ENCODE results near the gene ERMP1.
"Not testable (repeated sequence)": the region's sequence is repeated elsewhere in the genome, so short reads cannot be mapped to it uniquely, and the experiment has no call there.

Gene ERMP1

GRCh38 chr9:5786370-5787127, 46.4 kb downstream of the ERMP1 start:
- DNase-seq (ENCODE audit: extremely low read depth in 1 of 2, low read depth in 1 of 2) = no peak

GRCh38 chr9:5784526-5785315, 48.2 kb downstream of the ERMP1 start:
- no peak for DNase-seq (ENCODE audit: extremely low read depth in 1 of 2, low read depth in 1 of 2)

GRCh38 chr9:5783982-5784381, 48.9 kb downstream of the ERMP1 start:
- DNase-seq (ENCODE audit: extremely low read depth in 1 of 2, low read depth in 1 of 2) = no peak

GRCh38 chr9:5783420-5783819, 49.5 kb downstream of the ERMP1 start:
- not testable (repeated sequence) for DNase-seq (ENCODE audit: extremely low read depth in 1 of 2, low read depth in 1 of 2)

- not testable (repeated sequence) for DNase-seq (ENCODE audit: extremely low read depth in 1 of 2, low read depth in 1 of 2)
Measured at GRCh38 chr9:5779705-5780218, 53.2 kb downstream of the ERMP1 start.

- no peak for DNase-seq (ENCODE audit: extremely low read depth in 1 of 2, low read depth in 1 of 2)
Measured at GRCh38 chr9:5778805-5779204, 54.1 kb downstream of the ERMP1 start.

GRCh38 chr9:5773324-5773999, 59.5 kb downstream of the ERMP1 start:
- no peak for DNase-seq (ENCODE audit: extremely low read depth in 1 of 2, low read depth in 1 of 2)

GRCh38 chr9:5767968-5768932, 64.7 kb downstream of the ERMP1 start:
- DNase-seq (ENCODE audit: extremely low read depth in 1 of 2, low read depth in 1 of 2) = no peak

- no peak for DNase-seq (ENCODE audit: extremely low read depth in 1 of 2, low read depth in 1 of 2)
Measured at GRCh38 chr9:5764130-5764868, 68.6 kb downstream of the ERMP1 start.

- DNase-seq (ENCODE audit: extremely low read depth in 1 of 2, low read depth in 1 of 2) = no peak
Measured at GRCh38 chr9:5762421-5762820, 70.5 kb downstream of the ERMP1 start.

GRCh38 chr9:5760338-5760737, 72.6 kb downstream of the ERMP1 start:
- DNase-seq (ENCODE audit: extremely low read depth in 1 of 2, low read depth in 1 of 2) = no peak

- DNase-seq (ENCODE audit: extremely low read depth in 1 of 2, low read depth in 1 of 2) = no peak
Measured at GRCh38 chr9:5756633-5757032, 76.3 kb downstream of the ERMP1 start.

- no peak for DNase-seq (ENCODE audit: extremely low read depth in 1 of 2, low read depth in 1 of 2)
Measured at GRCh38 chr9:5750569-5750968, 82.3 kb downstream of the ERMP1 start.

GRCh38 chr9:5749306-5749705, 83.6 kb downstream of the ERMP1 start:
- no peak for DNase-seq (ENCODE audit: extremely low read depth in 1 of 2, low read depth in 1 of 2)

- DNase-seq (ENCODE audit: extremely low read depth in 1 of 2, low read depth in 1 of 2) = no peak
Measured at GRCh38 chr9:5748438-5748837, 84.5 kb downstream of the ERMP1 start.

- no peak for DNase-seq (ENCODE audit: extremely low read depth in 1 of 2, low read depth in 1 of 2)
Measured at GRCh38 chr9:5743109-5743508, 89.8 kb downstream of the ERMP1 start.

GRCh38 chr9:5736563-5737346, 96.2 kb downstream of the ERMP1 start:
- no peak for DNase-seq (ENCODE audit: extremely low read depth in 1 of 2, low read depth in 1 of 2)

GRCh38 chr9:5735072-5735471, 97.8 kb downstream of the ERMP1 start:
- no peak for DNase-seq (ENCODE audit: extremely low read depth in 1 of 2, low read depth in 1 of 2)

All from activated CD8-positive, alpha-beta memory T cell treated with anti-CD3 and anti-CD28 coated beads for 1 hour (primary cell).